A673 (cell line): ENCODE results near the gene PDLIM1.

Source experiments
- CTCF ChIP-seq: fragments of 300-800, 200-600 bp; sonication (generic); conservative IDR thresholded peaks from 2 replicates; pipeline ENCODE4 v1.5.1; 2017; ENCODE audit warnings: low read depth, mild to moderate bottlenecking, antibody characterized with exemption, low read length, moderate library complexity, mixed read lengths
- EZH2 ChIP-seq: fragments of 200-600 bp; sonication (generic); IDR thresholded peaks from 2 replicates; pipeline ENCODE4 v1.6.1; 2017; ENCODE audit warnings: borderline replicate concordance, low read depth, mild to moderate bottlenecking, mixed read lengths, antibody characterized with exemption, low read length; ENCODE audit not compliant: poor library complexity, severe bottlenecking

DNA sequence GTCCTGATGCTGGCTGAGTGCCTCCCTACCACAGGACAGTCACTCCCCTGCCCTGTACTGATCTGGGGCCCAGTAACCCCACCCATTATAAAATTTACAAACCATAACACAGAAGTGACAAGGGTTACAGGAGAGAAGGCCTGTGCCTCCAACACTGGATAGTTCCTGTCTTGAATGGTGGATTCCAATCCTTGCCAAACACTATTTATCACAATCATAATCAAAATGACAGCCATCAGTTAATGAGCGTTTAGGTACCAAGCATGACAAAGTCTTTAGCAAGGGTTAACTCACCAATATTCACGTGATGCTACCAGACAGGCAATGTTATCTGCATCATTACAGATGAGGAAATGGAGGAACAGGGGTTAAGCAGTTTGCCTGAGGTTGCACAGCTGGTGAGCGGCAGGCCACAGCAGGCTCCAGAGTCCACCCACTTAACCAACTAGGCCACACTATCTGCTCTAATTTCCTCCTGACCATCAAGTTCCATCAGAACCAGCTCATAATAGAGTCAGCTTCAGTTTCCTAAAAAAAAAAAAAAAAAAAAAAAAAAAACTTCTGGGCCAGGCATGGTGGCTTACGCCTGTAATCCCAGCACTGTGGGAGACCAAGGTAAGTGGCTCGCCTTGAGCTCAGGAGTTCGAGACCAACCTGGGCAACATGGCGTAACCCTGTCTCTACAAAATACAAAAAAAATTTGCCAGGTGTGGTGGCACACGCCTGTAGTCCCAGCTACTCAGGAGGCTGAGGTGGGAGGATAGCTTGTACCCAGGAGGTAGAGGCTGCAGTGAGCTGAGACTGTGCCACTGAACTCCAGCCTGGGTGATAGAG, 14.2 kb downstream of the PDLIM1 start:
- no peak for TF ChIP-seq EZH2
- TF ChIP-seq CTCF = no peak
